HEK293 (cell line): Measurements from ENCODE around the gene AK6.
A peak's percentile ranks its signal among the peaks of the same experiment; 100 is the strongest.

Experiments used
- CTCF ChIP-seq: fragments of 450-650 bp; formaldehyde crosslinking; IDR thresholded peaks from 2 replicates; pipeline ENCODE4 v1.5.1; 2016; ENCODE audit warnings: missing biosample characterization, missing genetic modification characterization
- EGR2 ChIP-seq: fragments of 450-650 bp; formaldehyde crosslinking; IDR thresholded peaks from 2 replicates; pipeline ENCODE4 v1.5.1; 2016; ENCODE audit warnings: low read depth, missing biosample characterization, missing genetic modification characterization
- FEZF1 ChIP-seq: fragments of 450-650 bp; formaldehyde crosslinking; IDR thresholded peaks from 2 replicates; pipeline ENCODE4 v1.5.1; 2016; ENCODE audit warnings: missing biosample characterization, missing genetic modification characterization
- GLIS1 ChIP-seq: fragments of 450-650 bp; formaldehyde crosslinking; IDR thresholded peaks from 2 replicates; pipeline ENCODE4 v1.5.1; 2016; ENCODE audit warnings: missing biosample characterization, missing genetic modification characterization
- SCRT1 ChIP-seq: fragments of 450-650 bp; formaldehyde crosslinking; IDR thresholded peaks from 2 replicates; pipeline ENCODE4 v1.5.1; 2016; ENCODE audit warnings: missing biosample characterization, missing genetic modification characterization, borderline replicate concordance
- SCRT2 ChIP-seq: fragments of 450-650 bp; formaldehyde crosslinking; IDR thresholded peaks from 2 replicates; pipeline ENCODE4 v1.5.1; 2016; ENCODE audit warnings: missing biosample characterization, missing genetic modification characterization
- TRIM28 ChIP-seq: IDR thresholded peaks from 2 replicates; pipeline ENCODE4 v1.6.1; 2011; ENCODE audit warnings: low read length, control low read depth, borderline replicate concordance
- ZBTB20 ChIP-seq: fragments of 450-650 bp; formaldehyde crosslinking; IDR thresholded peaks from 2 replicates; pipeline ENCODE4 v1.5.1; 2016; ENCODE audit warnings: missing biosample characterization, missing genetic modification characterization
- ZEB2 ChIP-seq: fragments of 450-650 bp; formaldehyde crosslinking; IDR thresholded peaks from 2 replicates; pipeline ENCODE4 v1.5.1; 2016; ENCODE audit warnings: missing biosample characterization, missing genetic modification characterization
- ZNF114 ChIP-seq: fragments of 450-650 bp; formaldehyde crosslinking; IDR thresholded peaks from 2 replicates; pipeline ENCODE4 v1.5.0; 2017; ENCODE audit warnings: missing biosample characterization, missing genetic modification characterization
- ZNF140 ChIP-seq: fragments of 450-650 bp; formaldehyde crosslinking; IDR thresholded peaks from 2 replicates; pipeline ENCODE4 v1.5.1; 2016; ENCODE audit warnings: missing biosample characterization, missing genetic modification characterization
- ZNF146 ChIP-seq: fragments of 450-650 bp; formaldehyde crosslinking; IDR thresholded peaks from 2 replicates; pipeline ENCODE4 v1.5.1; 2016; ENCODE audit warnings: missing biosample characterization, missing genetic modification characterization
- ZNF157 ChIP-seq: fragments of 450-650 bp; formaldehyde crosslinking; IDR thresholded peaks from 2 replicates; pipeline ENCODE4 v1.5.1; 2016; ENCODE audit warnings: missing biosample characterization, missing genetic modification characterization
- ZNF175 ChIP-seq: fragments of 450-650 bp; formaldehyde crosslinking; IDR thresholded peaks from 2 replicates; pipeline ENCODE4 v1.5.1; 2016; ENCODE audit warnings: missing biosample characterization, missing genetic modification characterization
- ZNF184 ChIP-seq: fragments of 450-650 bp; IDR thresholded peaks from 2 replicates; pipeline ENCODE4 v1.5.1; 2018; ENCODE audit warnings: missing biosample characterization, mild to moderate bottlenecking, missing genetic modification characterization
- ZNF366 ChIP-seq: fragments of 450-650 bp; formaldehyde crosslinking; conservative IDR thresholded peaks from 2 replicates; pipeline ENCODE4 v1.5.1; 2016; ENCODE audit warnings: missing biosample characterization, missing genetic modification characterization
- ZNF473 ChIP-seq: fragments of 450-650 bp; formaldehyde crosslinking; IDR thresholded peaks from 2 replicates; pipeline ENCODE4 v1.5.1; 2017; ENCODE audit warnings: missing biosample characterization, missing genetic modification characterization
- ZNF518A ChIP-seq: fragments of 450-650 bp; formaldehyde crosslinking; conservative IDR thresholded peaks from 2 replicates; pipeline ENCODE4 v1.5.1; 2016; ENCODE audit warnings: low read depth, missing biosample characterization, missing genetic modification characterization
- ZNF544 ChIP-seq: fragments of 450-650 bp; formaldehyde crosslinking; IDR thresholded peaks from 2 replicates; pipeline ENCODE4 v1.5.0; 2017; ENCODE audit warnings: missing biosample characterization, missing genetic modification characterization
- ZNF571 ChIP-seq: fragments of 450-650 bp; formaldehyde crosslinking; IDR thresholded peaks from 2 replicates; pipeline ENCODE4 v1.5.0; 2017; ENCODE audit warnings: missing biosample characterization, missing genetic modification characterization
- ZNF596 ChIP-seq: fragments of 450-650 bp; IDR thresholded peaks from 2 replicates; pipeline ENCODE4 v1.5.0; 2018; ENCODE audit warnings: missing biosample characterization, mild to moderate bottlenecking, missing genetic modification characterization, moderate library complexity
- ZNF610 ChIP-seq: fragments of 450-650 bp; formaldehyde crosslinking; IDR thresholded peaks from 2 replicates; pipeline ENCODE4 v1.5.1; 2016; ENCODE audit warnings: missing biosample characterization, missing genetic modification characterization, borderline replicate concordance
- ZNF624 ChIP-seq: fragments of 450-650 bp; formaldehyde crosslinking; IDR thresholded peaks from 2 replicates; pipeline ENCODE4 v1.5.1; 2017; ENCODE audit warnings: missing biosample characterization, missing genetic modification characterization
- ZNF626 ChIP-seq: fragments of 450-650 bp; sonication (Bioruptor Pico); formaldehyde crosslinking; IDR thresholded peaks from 2 replicates; pipeline ENCODE4 v1.5.1; 2018; ENCODE audit warnings: missing biosample characterization, missing genetic modification characterization, inconsistent platforms
- ZNF747 ChIP-seq: fragments of 450-650 bp; formaldehyde crosslinking; IDR thresholded peaks from 2 replicates; pipeline ENCODE4 v1.5.1; 2016; ENCODE audit warnings: missing biosample characterization, missing genetic modification characterization
- ZNF768 ChIP-seq: fragments of 450-650 bp; formaldehyde crosslinking; IDR thresholded peaks from 2 replicates; pipeline ENCODE4 v1.5.1; 2018; ENCODE audit warnings: missing biosample characterization, mild to moderate bottlenecking, missing genetic modification characterization
- ZNF777 ChIP-seq: fragments of 450-650 bp; formaldehyde crosslinking; IDR thresholded peaks from 2 replicates; pipeline ENCODE4 v1.5.1; 2017; ENCODE audit warnings: missing biosample characterization, missing genetic modification characterization, borderline replicate concordance
- ZNF843 ChIP-seq: fragments of 450-650 bp; formaldehyde crosslinking; IDR thresholded peaks from 2 replicates; pipeline ENCODE4 v1.5.1; 2016; ENCODE audit warnings: missing biosample characterization, missing genetic modification characterization
- TF ChIP-seq, protein P1 (sequence below): fragments of 450-650 bp; formaldehyde crosslinking; IDR thresholded peaks from 2 replicates; pipeline ENCODE4 v1.5.1; 2016; ENCODE audit warnings: missing biosample characterization, missing genetic modification characterization, low read depth
- TF ChIP-seq, protein P2 (sequence below): fragments of 450-650 bp; formaldehyde crosslinking; IDR thresholded peaks from 2 replicates; pipeline ENCODE4 v1.5.1; 2016; ENCODE audit warnings: missing biosample characterization, missing genetic modification characterization

The AK6 gene

DNA sequence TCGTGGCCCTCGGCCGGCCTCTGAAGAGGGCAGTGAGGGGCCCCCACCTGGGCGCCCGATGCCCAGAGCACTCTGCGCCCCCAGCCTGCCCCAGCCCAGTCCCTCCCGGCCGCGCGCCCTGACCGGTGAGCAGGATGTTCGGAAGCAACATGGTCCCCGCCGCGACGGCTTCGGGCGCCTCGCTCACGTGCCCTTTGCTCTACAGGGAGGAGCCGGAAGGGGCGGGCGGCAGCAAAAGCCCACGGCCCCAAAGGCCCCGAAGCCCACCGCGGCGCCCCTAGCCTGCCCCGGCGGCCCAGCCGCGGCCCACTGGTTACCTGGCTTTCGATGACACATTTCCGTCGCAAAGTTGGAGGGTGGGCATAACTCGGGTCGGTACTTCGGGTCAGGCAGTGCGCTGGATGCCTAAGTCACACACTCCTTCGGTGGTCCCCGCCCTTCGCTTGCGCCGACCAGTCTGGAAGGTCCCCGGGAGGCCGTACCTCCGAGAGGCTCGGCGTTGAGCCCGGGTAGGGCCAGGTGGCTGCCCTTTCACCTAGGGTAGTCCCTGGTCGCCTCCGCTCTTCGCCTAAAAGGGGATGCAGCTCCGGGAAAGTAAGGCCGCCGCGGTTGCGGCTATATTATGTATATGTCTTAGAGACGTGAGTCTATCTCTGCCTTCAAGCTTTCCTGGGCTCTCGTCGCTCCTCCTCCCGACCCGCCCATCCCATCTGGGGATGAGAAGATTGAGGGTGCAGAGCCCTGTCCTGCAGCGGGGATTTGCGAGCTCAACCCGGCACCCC, at the start of gene AK6, which contains the start of the genes RAD17 and TAF9 (continued):
- peak; percentile 63 for TF ChIP-seq ZNF518A (tag by site-specific recombination)
- TF ChIP-seq, protein P1, sequence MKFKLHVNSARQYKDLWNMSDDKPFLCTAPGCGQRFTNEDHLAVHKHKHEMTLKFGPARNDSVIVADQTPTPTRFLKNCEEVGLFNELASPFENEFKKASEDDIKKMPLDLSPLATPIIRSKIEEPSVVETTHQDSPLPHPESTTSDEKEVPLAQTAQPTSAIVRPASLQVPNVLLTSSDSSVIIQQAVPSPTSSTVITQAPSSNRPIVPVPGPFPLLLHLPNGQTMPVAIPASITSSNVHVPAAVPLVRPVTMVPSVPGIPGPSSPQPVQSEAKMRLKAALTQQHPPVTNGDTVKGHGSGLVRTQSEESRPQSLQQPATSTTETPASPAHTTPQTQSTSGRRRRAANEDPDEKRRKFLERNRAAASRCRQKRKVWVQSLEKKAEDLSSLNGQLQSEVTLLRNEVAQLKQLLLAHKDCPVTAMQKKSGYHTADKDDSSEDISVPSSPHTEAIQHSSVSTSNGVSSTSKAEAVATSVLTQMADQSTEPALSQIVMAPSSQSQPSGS = no peak
- TF ChIP-seq, protein P2, sequence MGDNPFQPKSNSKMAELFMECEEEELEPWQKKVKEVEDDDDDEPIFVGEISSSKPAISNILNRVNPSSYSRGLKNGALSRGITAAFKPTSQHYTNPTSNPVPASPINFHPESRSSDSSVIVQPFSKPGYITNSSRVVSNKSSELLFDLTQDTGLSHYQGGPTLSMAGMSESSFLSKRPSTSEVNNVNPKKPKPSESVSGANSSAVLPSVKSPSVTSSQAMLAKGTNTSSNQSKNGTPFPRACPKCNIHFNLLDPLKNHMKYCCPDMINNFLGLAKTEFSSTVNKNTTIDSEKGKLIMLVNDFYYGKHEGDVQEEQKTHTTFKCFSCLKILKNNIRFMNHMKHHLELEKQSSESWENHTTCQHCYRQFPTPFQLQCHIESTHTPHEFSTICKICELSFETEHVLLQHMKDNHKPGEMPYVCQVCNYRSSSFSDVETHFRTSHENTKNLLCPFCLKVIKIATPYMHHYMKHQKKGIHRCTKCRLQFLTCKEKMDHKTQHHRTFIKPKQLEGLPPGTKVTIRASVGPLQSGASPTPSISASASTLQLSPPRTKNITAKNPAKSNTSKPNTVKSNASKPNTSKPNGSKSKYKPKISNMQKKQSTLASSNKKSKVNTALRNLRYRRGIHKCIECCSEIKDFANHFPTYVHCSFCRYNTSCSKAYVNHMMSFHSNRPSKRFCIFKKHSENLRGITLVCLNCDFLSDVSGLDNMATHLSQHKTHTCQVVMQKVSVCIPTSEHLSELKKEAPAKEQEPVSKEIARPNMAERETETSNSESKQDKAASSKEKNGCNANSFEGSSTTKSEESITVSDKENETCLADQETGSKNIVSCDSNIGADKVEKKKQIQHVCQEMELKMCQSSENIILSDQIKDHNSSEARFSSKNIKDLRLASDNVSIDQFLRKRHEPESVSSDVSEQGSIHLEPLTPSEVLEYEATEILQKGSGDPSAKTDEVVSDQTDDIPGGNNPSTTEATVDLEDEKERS = no peak
- no peak for TF ChIP-seq ZNF596 (tag by site-specific recombination)
- TF ChIP-seq ZNF114 (tag by site-specific recombination) = no peak
- peak; percentile 24; the same call in 1 of the 2 replicates for TF ChIP-seq CTCF (tag by site-specific recombination)
- TF ChIP-seq ZEB2 (tag by site-specific recombination) = peak; percentile 99
- no peak for TF ChIP-seq TRIM28
- TF ChIP-seq ZNF146 (tag by site-specific recombination) = no peak; the same call in 1 of the 2 replicates
- peak; percentile 36 for TF ChIP-seq FEZF1 (tag by site-specific recombination)
- peak; percentile 74 for TF ChIP-seq ZNF843 (tag by site-specific recombination)
- no peak for TF ChIP-seq ZNF626 (tag by site-specific recombination)
- TF ChIP-seq ZNF610 (tag by site-specific recombination) = peak; percentile 68; the same call in 1 of the 2 replicates
- no peak for TF ChIP-seq ZNF184 (tag by site-specific recombination)
- TF ChIP-seq EGR2 (tag by site-specific recombination) = 0 out of 2 replicates have a peak, but pooled peaks have one; percentile 37
- no peak for TF ChIP-seq ZNF544 (tag by site-specific recombination)
- TF ChIP-seq ZNF175 (tag by site-specific recombination) = no peak
- no peak for TF ChIP-seq ZNF768
- TF ChIP-seq ZNF571 = no peak
- peak; percentile 41; the same call in 1 of the 2 replicates for TF ChIP-seq SCRT1 (tag by site-specific recombination)
- no peak for TF ChIP-seq ZNF157 (tag by site-specific recombination)
- peak; percentile 11; the same call in 1 of the 2 replicates for TF ChIP-seq ZNF366
- peak; percentile 70 for TF ChIP-seq GLIS1 (tag by site-specific recombination)
- peak; percentile 93 for TF ChIP-seq SCRT2 (tag by site-specific recombination)
- TF ChIP-seq ZNF140 (tag by site-specific recombination) = no peak
- TF ChIP-seq ZNF473 (tag by site-specific recombination) = no peak
- no peak for TF ChIP-seq ZNF747 (tag by site-specific recombination)
- no peak; the same call in 1 of the 2 replicates for TF ChIP-seq ZNF777 (tag by site-specific recombination)
- TF ChIP-seq ZBTB20 (tag by site-specific recombination) = peak; percentile 87
- TF ChIP-seq ZNF624 = no peak
